Retina (tissue), 1 donor: ENCODE data around the gene USP36.
"Not testable (repeated sequence)": the region's sequence is repeated elsewhere in the genome, so short reads cannot be mapped to it uniquely, and the experiment has no call there.

Experiments used
- DNase-seq: peaks from one replicate; pipeline ENCODE4 v3.0.0-alpha.2; 2016

The USP36 gene

DNA sequence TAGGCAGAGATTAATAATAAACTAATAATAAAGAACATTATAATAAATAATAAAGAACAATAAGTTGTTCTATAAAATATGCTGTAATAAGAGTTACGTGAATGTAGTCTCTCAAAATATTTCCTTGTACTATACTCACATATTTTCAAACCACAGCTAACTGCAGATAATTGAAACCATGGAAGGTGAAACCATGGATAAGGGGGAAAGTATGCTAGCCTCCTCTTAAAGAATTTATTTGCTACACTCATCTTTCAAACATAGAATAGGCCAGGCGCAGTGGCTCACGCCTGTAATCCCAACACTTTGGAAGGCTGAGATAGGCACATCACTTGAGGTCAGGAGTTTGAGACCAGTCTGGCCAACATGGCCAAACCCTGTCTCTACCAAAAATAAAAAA is 77.1 kb downstream of the USP36 start:
- no peak for DNase-seq

DNA sequence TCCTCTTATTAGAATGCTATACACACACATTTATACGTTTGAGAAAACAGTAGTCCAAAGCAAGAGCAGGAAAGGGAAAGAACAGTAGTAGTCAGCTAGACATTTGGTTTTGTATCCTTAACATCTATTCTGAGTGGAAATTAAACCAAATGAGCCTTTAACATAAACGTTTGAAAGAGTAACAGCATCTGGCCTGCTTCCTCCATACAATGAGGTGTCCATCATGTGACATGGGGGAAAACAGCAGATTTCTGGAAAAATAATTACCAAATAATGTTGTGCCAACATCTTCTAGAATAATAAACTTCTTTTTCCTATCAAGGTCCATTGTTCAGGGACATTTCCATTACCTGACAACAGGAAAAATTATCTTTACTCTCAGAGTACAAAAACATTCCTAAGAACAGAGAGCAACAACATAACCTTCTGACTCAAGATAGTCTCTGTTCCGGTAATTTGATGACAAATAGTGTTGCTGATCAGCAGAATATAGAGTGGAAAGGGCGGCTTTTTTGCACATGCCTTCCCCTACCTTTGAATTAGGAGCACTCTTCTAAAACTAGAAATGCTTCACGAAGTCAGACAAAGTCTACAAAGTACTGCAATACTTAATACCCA is 78.7 kb downstream of the USP36 start:
- no peak for DNase-seq

DNA sequence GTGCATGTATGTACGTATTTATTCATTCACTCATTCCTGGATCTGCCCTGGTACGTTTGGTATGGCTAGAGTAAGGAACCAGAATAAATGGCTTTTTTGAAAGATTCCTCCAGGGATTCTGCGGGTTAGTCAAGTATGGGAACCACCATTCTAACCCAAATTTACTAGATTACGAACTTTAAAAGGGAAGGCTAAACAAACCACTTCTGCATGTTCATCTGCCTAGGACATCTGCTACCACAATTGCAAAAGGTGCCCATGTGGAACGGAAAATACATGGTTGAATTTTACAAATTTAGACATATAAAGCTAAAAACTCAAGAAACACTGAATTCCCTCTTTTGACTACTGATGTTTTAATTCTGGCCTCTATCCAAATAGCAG is 80.7 kb downstream of the USP36 start:
- no peak for DNase-seq

DNA sequence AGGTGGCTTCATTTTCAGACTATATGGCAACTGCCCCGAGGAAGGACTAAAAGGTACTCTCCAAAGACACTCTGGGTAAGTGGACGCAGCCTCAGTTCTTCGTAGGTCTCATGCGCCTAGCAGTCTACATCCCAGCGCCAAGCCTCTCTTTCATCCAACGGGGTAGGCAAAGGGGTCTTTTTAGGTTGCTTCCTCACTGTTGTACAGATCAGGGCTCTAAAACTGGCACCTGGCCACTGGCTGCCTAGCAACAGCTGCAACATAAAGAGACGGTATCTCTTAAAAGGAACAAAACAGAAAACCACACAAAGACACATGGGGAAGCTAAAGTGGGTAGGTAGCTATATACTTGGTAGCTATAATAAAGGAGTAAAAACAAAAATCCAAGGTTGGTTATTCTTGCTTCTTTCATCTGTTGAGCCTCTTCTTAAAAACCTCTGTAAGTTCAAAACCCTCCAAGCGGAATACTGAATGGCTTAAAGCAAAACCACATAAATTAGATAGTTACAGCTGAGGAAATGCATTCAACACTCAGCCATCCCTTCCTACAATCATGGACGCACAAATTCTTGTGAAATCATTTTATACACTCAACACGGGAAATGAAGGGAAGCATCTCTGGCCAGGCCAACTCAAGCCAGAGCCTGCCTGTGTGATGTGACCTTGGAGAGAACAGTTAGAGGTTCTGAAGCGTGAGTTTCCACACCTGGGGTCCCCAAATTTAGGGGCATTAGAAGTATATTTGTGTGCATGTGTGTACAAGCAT is 81.2 kb downstream of the USP36 start:
- DNase-seq, result no peak

DNA sequence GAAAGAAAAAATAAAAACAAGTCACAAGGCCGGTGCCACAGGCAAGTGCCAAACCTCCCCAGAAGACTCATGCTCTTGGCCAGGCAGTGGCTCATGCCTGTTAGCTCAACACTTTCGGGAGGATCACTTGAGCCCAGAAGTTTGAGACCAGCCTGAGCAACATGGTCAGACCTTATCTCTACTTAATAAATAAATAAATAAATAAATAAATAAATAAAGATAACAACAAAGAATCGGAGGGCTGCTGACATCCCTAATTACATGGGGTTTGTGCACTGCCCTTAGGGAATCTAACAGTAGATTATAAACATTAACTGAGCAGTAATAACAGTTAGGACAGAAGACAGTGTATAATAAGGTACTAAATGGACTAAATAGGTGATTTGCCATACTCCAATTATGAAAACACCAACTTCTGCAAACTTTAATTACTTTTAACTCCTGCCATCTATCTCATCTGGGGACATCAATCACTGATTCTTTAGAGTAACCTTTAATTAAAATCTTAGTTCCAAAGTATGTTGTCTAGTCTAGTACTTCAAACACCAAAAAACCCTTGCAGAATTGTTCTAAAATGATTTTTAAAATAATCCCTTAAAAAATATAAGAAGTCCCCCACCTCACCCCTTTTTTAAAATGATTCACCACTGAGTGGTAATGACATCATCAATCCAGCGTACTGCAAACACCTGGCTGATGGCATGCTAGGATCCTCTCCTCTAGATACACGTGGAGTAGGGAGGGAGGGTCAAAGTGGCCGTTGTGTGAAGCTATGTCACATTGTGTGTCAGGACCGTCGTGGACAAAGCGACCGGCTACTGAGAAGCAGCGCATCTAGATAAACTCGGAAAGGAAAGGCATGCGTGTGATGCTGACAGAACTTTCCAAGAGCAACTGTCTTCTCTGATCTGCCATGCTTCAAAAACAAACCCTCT is 87.0 kb downstream of the USP36 start:
- no peak for DNase-seq

DNA sequence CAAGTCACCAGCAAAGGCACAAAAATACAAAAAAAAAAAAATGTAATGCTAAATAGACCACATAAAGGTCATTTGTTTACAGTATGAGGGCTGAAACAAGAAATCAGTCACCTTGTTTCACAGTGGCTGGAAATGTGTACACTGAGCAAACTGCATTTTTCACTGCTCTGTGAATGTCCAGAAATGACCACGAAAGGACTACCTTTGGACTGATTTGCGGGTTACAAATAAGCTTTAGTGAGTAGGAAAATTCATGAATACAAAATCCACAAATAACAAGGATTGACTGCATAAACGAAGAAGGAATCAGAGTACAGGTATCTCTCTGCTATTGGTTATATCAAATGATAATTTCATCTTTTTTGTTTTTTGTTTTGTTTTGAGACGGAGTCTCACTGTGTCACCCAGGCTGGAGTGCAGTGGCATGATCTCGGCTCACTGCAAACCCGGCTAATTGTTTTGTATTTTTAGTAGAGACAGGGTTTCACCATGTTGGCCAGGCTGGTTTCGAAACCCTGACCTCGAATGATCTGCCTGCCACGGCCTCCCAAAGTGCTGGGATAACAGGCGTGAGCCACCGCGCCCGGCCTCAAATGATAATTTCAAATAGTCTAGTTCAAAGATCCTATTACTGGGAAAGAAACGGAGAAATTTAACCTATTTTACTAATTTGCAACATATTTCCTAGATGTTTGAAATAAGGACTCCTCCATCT is 89.0 kb downstream of the USP36 start:
- DNase-seq, result no peak

DNA sequence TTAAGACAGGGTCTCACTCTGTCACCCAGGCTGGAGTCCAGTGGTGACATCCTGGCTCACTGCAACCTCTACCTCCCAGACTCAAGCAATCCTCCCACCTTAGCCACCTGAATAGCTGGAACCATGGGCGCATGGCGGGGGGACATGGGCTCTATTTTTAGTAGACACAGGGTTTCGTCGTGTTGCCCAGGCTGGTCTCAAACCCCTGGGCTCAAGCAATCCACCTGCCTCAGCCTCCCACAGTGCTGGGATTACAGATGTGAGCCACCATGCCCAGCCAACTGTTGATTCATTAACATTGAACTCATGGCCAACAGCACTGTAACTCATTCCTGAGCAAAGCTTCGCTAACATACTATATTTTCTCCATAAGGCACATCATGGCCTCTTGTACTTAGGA is 89.6 kb downstream of the USP36 start:
- DNase-seq, result not testable (repeated sequence)

DNA sequence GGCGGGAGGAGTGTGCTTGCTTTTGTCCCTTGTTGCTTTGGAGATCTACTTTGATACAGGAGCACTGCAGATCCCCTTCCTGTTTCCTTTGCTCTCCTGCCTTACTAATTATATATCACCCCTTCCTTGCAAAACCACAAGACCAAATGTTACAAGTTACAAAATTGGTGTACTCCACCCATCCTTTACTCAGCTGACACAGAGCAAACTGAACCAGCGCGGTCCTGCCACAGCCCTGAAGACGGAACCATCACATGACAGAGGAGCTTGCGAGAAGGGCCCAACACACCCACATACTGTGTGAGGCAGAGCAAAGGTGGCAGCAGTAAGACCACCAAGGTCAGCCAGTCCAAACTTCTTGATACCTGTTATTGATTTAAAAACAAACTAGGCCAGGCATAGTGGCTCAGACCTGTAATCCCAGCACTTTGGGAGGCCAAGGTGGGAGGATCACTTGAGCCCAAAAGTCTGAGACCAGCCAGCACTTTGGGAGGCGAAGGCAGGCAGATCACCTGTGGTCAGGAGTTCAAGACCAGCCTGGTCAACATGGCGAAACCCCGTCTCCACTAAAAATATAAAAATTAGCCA is 91.8 kb downstream of the USP36 start:
- no peak for DNase-seq

DNA sequence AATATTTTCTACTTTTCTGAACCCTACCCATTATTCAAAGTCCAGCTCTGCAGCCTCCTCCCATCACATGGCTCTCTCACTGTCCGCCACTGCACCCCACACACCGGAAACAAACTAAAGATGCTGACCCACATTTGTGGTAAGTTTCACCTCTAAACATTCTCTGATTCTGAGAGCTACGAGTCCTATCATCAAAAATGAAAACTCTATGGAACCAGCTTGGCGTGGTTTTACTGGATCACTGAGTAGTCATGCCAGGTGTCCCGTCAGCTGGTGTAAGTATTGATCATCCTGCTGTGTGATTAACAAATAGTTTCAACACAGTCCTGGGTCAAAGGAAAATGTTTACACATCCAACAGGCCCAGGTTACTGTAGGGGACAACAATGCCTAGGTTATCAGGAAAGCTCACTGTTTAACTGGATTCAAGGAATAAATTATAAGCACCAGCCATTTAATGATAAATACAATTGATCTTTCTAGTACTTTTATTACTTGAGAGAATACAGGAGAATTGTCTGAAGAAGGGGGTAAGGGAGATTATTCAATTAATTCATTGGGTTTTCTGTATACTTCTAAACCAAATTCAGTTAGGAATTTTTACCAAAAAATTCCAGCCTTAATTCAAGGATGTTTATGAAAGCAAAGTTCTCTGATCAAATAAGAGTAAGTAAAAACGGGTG is 92.4 kb downstream of the USP36 start:
- DNase-seq, result no peak

DNA sequence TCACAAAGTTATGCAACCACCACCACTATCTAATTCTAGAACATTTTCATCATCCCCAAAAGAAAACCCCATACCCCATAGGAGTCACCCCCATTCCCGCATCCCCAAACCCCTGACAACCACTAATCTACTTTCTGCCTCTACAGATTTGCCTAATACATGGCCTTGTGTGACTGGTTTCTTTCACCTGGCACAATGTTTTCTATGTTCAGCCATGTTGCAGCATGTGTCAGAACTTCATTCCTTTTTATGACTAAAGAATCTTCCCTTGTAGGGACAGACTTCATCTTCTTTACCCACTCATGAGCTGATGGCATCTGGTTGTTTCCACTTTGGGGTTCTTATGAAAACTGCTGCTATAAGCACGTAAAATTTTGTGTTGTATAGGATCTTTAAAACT is 93.1 kb downstream of the USP36 start:
- no peak for DNase-seq

DNA sequence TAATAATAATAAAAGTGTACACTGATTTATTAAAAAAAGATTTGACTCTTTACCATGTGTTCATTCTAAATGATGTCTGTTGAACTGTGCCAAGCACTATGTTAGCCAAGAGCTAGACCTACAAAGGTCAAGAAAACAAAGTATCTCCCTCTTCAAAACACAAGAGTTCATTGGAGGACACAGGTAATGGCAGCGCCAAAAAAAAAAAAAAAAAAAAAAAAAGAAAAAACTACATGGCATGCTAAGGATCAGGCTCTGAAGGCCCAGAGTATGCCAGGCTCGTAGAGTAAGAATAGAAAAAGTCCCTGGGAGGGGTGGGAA is 93.7 kb downstream of the USP36 start:
- DNase-seq, result no peak

DNA sequence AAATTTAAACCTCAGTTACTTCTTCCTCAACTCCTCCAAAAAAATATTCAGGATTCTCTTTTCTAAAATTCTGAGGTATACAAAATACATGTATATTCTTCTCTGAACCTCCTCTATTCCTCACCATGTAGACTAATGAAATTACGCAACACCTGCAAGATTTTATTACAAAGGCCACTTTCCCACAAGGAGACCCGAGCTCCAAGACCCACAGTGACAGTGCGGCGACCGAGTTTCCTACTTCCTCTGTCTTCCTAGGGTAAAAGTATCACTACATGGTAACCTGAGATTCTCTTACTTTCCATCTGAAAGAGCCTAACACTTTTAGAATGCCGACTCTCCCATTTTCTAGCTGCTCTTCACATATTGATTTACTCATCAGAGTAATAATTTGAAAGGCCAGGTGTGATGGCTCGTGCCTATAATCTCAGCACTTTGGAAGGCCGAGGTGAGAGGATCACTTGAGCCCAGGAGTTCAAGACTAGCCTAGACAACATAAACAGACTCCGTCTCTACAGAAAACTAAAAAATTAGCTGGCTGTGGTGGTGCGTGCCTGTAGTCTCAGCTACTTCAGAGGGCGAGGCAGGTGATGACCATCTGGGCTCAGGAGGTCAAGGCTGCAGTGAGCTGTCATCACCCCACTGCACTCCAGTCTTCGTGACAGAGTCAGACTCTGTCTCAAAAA is 94.2 kb downstream of the USP36 start:
- no peak for DNase-seq
